Mucosa of descending colon (tissue), 3 donors: ENCODE measurements around the gene ATL2. TPM values are rescaled to one million over a fixed set of nuclear protein-coding genes. Genes with fewer than 3 reads are reported as not detected.
A peak's percentile ranks its signal among the peaks of the same experiment; 100 is the strongest.

Experiments used
- ATAC-seq: fragments of 200-7000 bp; cut with Tn5 transposase; one replicate; pipeline ENCODE4 v1.9.1; 2020; ENCODE audit warnings: mild to moderate bottlenecking, moderate library complexity
- DNase-seq, 3 donors: peaks; one replicate each; pipeline ENCODE4 v3.0.0-alpha.2; 2020
- H3K36me3 ChIP-seq: fragments of 200-600 bp; one replicate; pipeline ENCODE4 v1.8.0; 2021; ENCODE audit warnings: low read depth, mild to moderate bottlenecking
- H3K4me1 ChIP-seq: fragments of 200-600 bp; one replicate; pipeline ENCODE4 v1.8.0; 2021; ENCODE audit warnings: low read depth, mild to moderate bottlenecking
- H3K4me3 ChIP-seq: fragments of 200-600 bp; one replicate; pipeline ENCODE4 v1.8.0; 2021; ENCODE audit warnings: mild to moderate bottlenecking
- H3K9me3 ChIP-seq: fragments of 200-600 bp; one replicate; pipeline ENCODE4 v1.8.0; 2021; ENCODE audit warnings: mild to moderate bottlenecking
- intact Hi-C, 2 donors: fragments of 100-400 bp; cut with DNase I in 1 of 2; cut with micrococcal nuclease in 1 of 2; formaldehyde crosslinking; loops; one replicate each; pipeline versions ENCODE4 v1.11.0 to v1.11.1; 2022; cut with DNase I, micrococcal nuclease
- total RNA-seq, 3 donors: library from RNA; stranded (reverse); fragmentation: NEBNext Ultra II Directional in 2 of 3; extraction: Animal tissue kit (Norgen Biotek cat#: 25700) in 2 of 3; gene quantifications; one replicate each; pipeline versions ENCODE4 v1.2.1 to v1.2.4, GENCODE V29; 2021 to 2023
- TF ChIP-seq, protein P1 (sequence below): fragments of 200-600 bp; IDR thresholded peaks from one replicate; pipeline ENCODE4 v1.8.0; 2022; ENCODE audit warnings: antibody characterized with exemption, mild to moderate bottlenecking
- donor health status: DM: no; HTN: no; CAD: no; lungs with moderate emphysema.
- donor health status: DM: no; HTN: no; CAD: no.
- donor health status: DM: no; HTN: yes; CAD: no.

Gene ATL2
- total RNA-seq, 3 donors from 2014 or later, result 49.3 to 166 (median 53.5) TPM

DNA sequence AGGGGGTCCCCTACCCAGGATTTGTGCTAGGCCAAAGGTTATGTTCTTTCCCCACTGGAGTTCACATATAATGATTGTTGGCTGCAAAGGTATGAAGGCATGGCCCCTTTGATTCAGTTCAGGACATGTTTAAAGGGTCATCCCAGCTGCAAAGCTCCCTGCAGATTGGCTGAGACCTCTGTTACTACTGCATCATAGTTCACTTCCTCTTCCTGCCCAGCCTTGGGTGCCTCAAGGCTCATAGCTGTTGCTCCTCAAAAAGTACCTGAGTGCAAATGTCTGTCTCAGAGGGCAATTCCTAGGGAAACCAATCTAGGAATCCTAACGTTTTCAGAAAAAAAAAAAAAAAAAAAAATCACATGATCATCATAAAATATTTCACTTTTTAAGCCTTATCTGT is 125.1 kb downstream of the ATL2 start:
- intact Hi-C loops, result no loop called here

DNA sequence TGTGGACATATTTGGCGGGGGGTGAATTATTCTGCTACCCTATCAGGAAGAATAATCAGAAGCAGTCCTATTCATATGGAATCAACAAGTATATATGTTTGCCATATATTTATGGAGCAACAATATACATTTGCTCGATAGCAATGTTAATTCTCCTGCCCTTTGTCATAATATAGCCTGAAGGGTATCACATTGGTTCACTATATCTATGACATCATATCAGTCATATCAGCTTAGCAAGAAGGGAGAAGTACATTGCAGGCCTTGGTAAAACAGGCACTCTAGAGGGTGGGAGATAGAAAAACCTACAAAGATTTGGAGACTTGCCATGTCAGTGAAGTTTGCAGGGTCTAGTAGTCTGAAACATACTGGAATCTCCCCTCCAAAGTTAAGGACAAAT is 128.4 kb downstream of the ATL2 start:
- intact Hi-C loops, result no loop called here
- H3K36me3 ChIP-seq, result no peaks in the 10 kb centered on the region
- H3K9me3 ChIP-seq, result no peaks in the 10 kb centered on the region
- DNase-seq, result no peak
- no peak for ATAC-seq
- TF ChIP-seq, protein P1, sequence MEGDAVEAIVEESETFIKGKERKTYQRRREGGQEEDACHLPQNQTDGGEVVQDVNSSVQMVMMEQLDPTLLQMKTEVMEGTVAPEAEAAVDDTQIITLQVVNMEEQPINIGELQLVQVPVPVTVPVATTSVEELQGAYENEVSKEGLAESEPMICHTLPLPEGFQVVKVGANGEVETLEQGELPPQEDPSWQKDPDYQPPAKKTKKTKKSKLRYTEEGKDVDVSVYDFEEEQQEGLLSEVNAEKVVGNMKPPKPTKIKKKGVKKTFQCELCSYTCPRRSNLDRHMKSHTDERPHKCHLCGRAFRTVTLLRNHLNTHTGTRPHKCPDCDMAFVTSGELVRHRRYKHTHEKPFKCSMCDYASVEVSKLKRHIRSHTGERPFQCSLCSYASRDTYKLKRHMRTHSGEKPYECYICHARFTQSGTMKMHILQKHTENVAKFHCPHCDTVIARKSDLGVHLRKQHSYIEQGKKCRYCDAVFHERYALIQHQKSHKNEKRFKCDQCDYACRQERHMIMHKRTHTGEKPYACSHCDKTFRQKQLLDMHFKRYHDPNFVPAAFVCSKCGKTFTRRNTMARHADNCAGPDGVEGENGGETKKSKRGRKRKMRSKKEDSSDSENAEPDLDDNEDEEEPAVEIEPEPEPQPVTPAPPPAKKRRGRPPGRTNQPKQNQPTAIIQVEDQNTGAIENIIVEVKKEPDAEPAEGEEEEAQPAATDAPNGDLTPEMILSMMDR, result no peak
- no peak overlapping the region for H3K4me3 ChIP-seq
- no peaks in the 10 kb centered on the region for H3K4me1 ChIP-seq

More for the DNA sequence above, 125.1 kb downstream of the ATL2 start:
- ATAC-seq (no peak), DNase-seq (no peak)
- H3K4me3 ChIP-seq, result no peak overlapping the region
- H3K4me1 ChIP-seq, result no peaks in the 10 kb centered on the region
- no peaks in the 10 kb centered on the region for H3K9me3 ChIP-seq
- no peaks in the 10 kb centered on the region for H3K36me3 ChIP-seq
- TF ChIP-seq, protein P1, result no peak

DNA sequence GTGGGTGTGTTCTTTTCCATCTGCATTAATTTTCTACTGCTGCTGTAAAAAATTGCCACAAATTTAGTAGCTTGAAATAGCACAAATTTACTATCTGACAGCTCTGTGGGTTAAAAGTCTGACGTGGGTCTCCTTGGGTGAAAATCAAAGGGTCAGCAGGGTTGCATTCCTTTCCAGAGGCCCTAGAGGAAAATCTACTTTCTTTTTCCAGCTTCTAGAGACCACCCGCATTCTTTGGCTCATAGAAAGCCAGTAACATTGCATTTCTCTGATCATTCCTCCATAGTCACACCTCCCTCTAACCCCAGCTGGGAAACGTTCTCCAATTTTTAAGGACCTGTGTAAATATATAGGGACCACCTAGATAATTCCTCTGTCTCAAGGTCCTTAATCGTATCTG is 128.8 kb downstream of the ATL2 start:
- Histone ChIP-seq H3K4me1 (no peaks in the 10 kb centered on the region), H3K4me3 (no peak overlapping the region), H3K36me3 (no peaks in the 10 kb centered on the region), H3K9me3 (no peaks in the 10 kb centered on the region)
- intact Hi-C loops, result no loop called here
- ATAC-seq, result no peak
- TF ChIP-seq, protein P1, result no peak
- no peak for DNase-seq

DNA sequence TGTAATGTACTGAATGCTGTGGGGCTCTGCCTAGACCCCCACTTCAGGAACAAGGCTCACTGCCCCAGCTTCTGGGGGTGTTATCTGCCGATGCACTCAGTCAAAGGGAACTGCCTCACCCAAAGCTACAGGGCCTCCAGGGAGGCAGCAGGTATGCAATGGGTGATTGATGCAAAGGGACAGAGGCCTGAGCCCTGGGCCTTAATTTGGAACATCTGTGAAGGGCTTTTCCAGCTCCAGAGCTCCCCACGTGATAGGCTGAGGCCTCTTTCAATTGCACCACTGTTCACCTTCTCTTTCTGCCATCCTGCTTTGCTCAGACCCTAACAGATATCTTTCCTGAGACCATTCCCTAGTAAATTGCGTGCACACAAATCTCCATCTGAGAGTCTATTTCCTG is 131.0 kb downstream of the ATL2 start:
- no peak for DNase-seq
- Histone ChIP-seq H3K36me3 (no peaks in the 10 kb centered on the region), H3K4me3 (no peak overlapping the region), H3K9me3 (no peaks in the 10 kb centered on the region), H3K4me1 (no peaks in the 10 kb centered on the region)
- TF ChIP-seq, protein P1, result no peak
- intact Hi-C loops, result no loop called here
- ATAC-seq, result no peak

DNA sequence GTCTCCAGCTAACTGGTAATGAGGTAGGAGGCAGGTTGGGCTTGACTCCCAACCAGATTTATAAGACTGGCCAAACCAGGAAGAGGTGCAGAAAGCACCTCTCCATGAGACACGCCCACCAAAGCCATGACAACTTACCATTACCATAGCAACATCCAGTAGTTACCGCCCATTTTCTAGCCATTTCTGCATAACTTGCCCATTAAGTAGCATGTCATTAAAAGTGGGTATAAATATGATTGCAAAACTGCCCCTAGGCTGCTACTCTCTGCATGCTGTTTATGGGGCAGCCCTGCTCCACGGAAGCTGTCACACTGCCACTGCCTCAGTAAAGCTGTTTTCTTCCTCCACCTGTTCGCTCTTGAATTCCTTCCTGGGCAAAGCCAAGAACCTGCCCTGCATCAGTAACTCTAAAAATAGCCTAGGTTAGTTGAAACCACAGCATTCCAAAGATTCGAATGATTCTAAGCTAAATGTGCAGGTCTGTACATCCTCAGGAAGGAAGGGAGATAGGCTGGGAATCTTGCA is 131.9 kb downstream of the ATL2 start:
- DNase-seq, result no peak
- Histone ChIP-seq H3K9me3 (no peaks in the 10 kb centered on the region), H3K4me3 (no peak overlapping the region), H3K36me3 (no peaks in the 10 kb centered on the region), H3K4me1 (no peaks in the 10 kb centered on the region)
- TF ChIP-seq, protein P1, result no peak
- peak; percentile 50 for ATAC-seq
- intact Hi-C loops, result no loop called here

DNA sequence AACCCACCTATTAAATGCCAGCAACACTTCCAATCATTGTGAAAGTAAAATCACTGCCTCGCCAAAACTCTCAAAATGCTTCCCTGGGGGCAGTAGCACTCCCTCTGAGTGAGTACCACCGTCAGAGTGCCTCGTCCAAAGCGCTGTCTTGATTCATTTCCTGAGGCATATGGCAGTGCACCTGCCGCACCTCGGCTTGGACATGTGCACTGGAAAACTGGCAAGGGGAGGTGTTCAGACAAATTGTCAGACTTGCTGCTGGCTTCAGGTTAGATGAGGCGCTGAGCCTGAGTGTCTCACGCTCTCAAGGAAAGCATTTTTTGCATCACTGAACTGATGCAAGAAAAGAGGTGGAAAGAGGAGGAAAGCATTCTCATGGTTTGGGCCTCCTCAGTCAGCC is 132.8 kb downstream of the ATL2 start:
- Histone ChIP-seq H3K36me3 (no peaks in the 10 kb centered on the region), H3K4me3 (no peak overlapping the region), H3K9me3 (no peaks in the 10 kb centered on the region), H3K4me1 (no peaks in the 10 kb centered on the region)
- intact Hi-C loops, result no loop called here
- DNase-seq (no peak), ATAC-seq (no peak)
- TF ChIP-seq, protein P1, result no peak
